ENCODE results near the gene RPL29. TPM values are rescaled to one million over a fixed set of nuclear protein-coding genes. Genes with fewer than 3 reads are reported as not detected.
A peak's percentile ranks its signal among the peaks of the same experiment; 100 is the strongest.

RPL29 gene
- total and polyA plus RNA-seq, 2 of the 8 experiments (the other 6 are each of a cell fraction or from before 2014, with no cell fraction given): 1,467 to 2,660 TPM

- Histone ChIP-seq H3K23me2 (ENCODE audit: low read depth, low read length) (peaks cover 1% of the 10 kb centered on the region; the same call in 1 of the 2 replicates), H3K4me2 (ENCODE audit: insufficient read depth in 1 of 2, low read depth in 2 of 2, low read length in 2 of 2) (no peak overlapping the region), H3K79me1 (ENCODE audit: low read depth, low read length) (no peaks in the 10 kb centered on the region), H3K27me3 (replicated peaks in 1 of 4; ENCODE audit: control insufficient read depth in 3 of 4, extremely low read depth in 1 of 4, insufficient read depth in 3 of 4, low read length in 3 of 4) (no peaks in the 10 kb centered on the region), H2BK12ac (ENCODE audit: low read depth, low read length) (0 out of 2 replicates have a peak overlapping the region, but pooled peaks have one; percentile 5), H3K4me3 (ENCODE audit: extremely low read depth in 1 of 4, insufficient read depth in 2 of 4, low read depth in 3 of 4, low read length in 4 of 4) (no peak overlapping the region), H4K91ac (replicated peaks; ENCODE audit: insufficient read length, low read length) (no peak overlapping the region), H3K4ac (replicated peaks; ENCODE audit: insufficient read length, low read depth, low read length) (no peak overlapping the region), H3K56ac (replicated peaks; ENCODE audit: insufficient read length, low read depth, low read length) (no peak overlapping the region), H3K14ac (ENCODE audit: insufficient read length) (no peak overlapping the region), H4K5ac (ENCODE audit: insufficient read length, low read depth, low read length) (no peak overlapping the region), H2BK120ac (replicated peaks; ENCODE audit: low read depth, low read length) (no peak overlapping the region), H4K8ac (ENCODE audit: extremely low read depth, insufficient read depth, low read length) (peak overlapping the region; percentile 81; the same call in 1 of the 2 replicates), H3K27ac (ENCODE audit: low read depth, low read length) (no peak overlapping the region), H3K9me3 (ENCODE audit: insufficient read depth in 2 of 2, low read depth in 1 of 2, low read length in 1 of 2) (no peaks in the 10 kb centered on the region), H3K23ac (ENCODE audit: insufficient read length) (no peak overlapping the region), H2BK20ac (ENCODE audit: low read length) (no peak overlapping the region), H2BK5ac (ENCODE audit: low read depth, low read length) (no peak overlapping the region), H3K4me1 (replicated peaks in 1 of 4; ENCODE audit: control insufficient read depth in 3 of 4, insufficient read depth in 4 of 4, low read length in 3 of 4) (peaks cover 0 to 5% (median 2%) of the 10 kb centered on the region in 4 experiments; a peak in 4 of 7 replicates), H3K9ac (replicated peaks in 1 of 4; ENCODE audit: extremely low read depth in 1 of 4, low read depth in 3 of 4, low read length in 3 of 4) (no peak overlapping the region), H2BK15ac (ENCODE audit: low read length) (no peak overlapping the region), H3K36me3 (ENCODE audit: control insufficient read depth in 2 of 4, insufficient read depth in 4 of 4, low read length in 3 of 4) (no peaks in the 10 kb centered on the region), H2AFZ (ENCODE audit: low read length) (no peak overlapping the region), H2AK5ac (ENCODE audit: low read depth, low read length) (no peak overlapping the region; the same call in 1 of the 2 replicates), H3K79me2 (ENCODE audit: control insufficient read depth in 1 of 2, insufficient read depth in 2 of 2, low read length in 2 of 2) (no peaks in the 10 kb centered on the region), H4K20me1 (replicated peaks in 1 of 2; ENCODE audit: control insufficient read depth in 1 of 2, insufficient read depth in 2 of 2, low read length in 2 of 2) (no peaks in the 10 kb centered on the region), H3K18ac (ENCODE audit: extremely low read depth, low read length) (no peak overlapping the region)
- POLR2A ChIA-PET (ENCODE audit: partially characterized antibody): interaction anchor here (0.7 to 0.8 kb wide), 2 partner anchors 22 to 186 kb away, joined by 3 to 5 read pairs; no protein-coding TSS in a partner anchor
- CTCF ChIA-PET (ENCODE audit: partially characterized antibody): interaction anchor here (0.6 to 24.7 kb wide), 8 partner anchors 9 to 1467 kb away, joined by 3 to 984 read pairs (median 4); partner anchors contain the start of gene DUSP7
- 88% methylated on average over 21 of the region's 21 CpGs; no CpG with 5 or more reads in 1 of the 2 experiments for WGBS, 2 experiments (ENCODE audit: extremely low coverage in 1 of 2, insufficient coverage in 1 of 2, insufficient read length in 1 of 2, insufficient replicate concordance in 2 of 2, low coverage in 1 of 2, low lambda C conversion rate in 2 of 2, missing lambda C conversion rate in 1 of 2)
- DNase-seq (ENCODE audit: low read depth in 1 of 2, low spot score in 2 of 2) (no peak), FAIRE-seq (no peak)
- TF ChIP-seq CTBP2 (IDR thresholded peaks at IDR 0.05; ENCODE audit: borderline replicate concordance, insufficient read depth, insufficient read length, low read length) (no peak), SP1 (IDR thresholded peaks at IDR 0.05; ENCODE audit: low read depth, low read length) (no peak), MAFK (IDR thresholded peaks at IDR 0.05; ENCODE audit: low read depth, low read length) (no peak), CTCF (IDR thresholded peaks at IDR 0.05; ENCODE audit: control extremely low read depth in 1 of 3, insufficient read depth in 1 of 3, low read depth in 1 of 3, low read length in 3 of 3) (no peak), RXRA (IDR thresholded peaks at IDR 0.05; ENCODE audit: insufficient read depth, low read depth, low read length) (no peak), POLR2A (IDR thresholded peaks at IDR 0.05; ENCODE audit: control extremely low read depth in 1 of 2, low read depth in 2 of 2, low read length in 2 of 2) (no peak), EZH2 (IDR thresholded peaks at IDR 0.05; ENCODE audit: low read depth, low read length, severe bottlenecking) (no peak), POU5F1 (IDR thresholded peaks at IDR 0.05; ENCODE audit: low read depth, low read length) (no peak), ASH2L (IDR thresholded peaks at IDR 0.05; ENCODE audit: low read length) (no peak), CREB1 (IDR thresholded peaks at IDR 0.05) (no peak)
Observed at GRCh38 chr3:52018319-52019000, 22.8 kb upstream of the RPL29 start.
